ENCODE results near the gene COL5A1. TPM values are rescaled to one million over a fixed set of nuclear protein-coding genes. Genes with fewer than 3 reads are reported as not detected.

COL5A1 gene
- total RNA-seq, 4 donors from 2014 or later, result 7.1 to 69.3 (median 16.1) TPM

GRCh38 chr9:134593286-134594077 lies 48.1 kb upstream of the COL5A1 start:
- H3K27ac ChIP-seq, result no peak overlapping the region

GRCh38 chr9:134594078-134594941 lies 47.3 kb upstream of the COL5A1 start:
- H3K27ac ChIP-seq, result no peak overlapping the region
- no peaks in the 10 kb centered on the region for H3K4me1 ChIP-seq
- 85% methylated on average over 14 of the region's 15 CpGs; no CpG with 5 or more reads in 1 of the 2 donors for WGBS, 2 donors (ENCODE audit: low coverage in 1 of 2)
- H3K9me3 ChIP-seq, result no peaks in the 10 kb centered on the region
- DNase-seq, result no peak
- no peak for TF ChIP-seq POLR2A (IDR thresholded peaks at IDR 0.05)
- TF ChIP-seq POLR2AphosphoS5 (IDR thresholded peaks at IDR 0.05), result no peak
- no peak for TF ChIP-seq CTCF (IDR thresholded peaks at IDR 0.05)
- TF ChIP-seq EP300 (IDR thresholded peaks at IDR 0.05; ENCODE audit: low read depth), result no peak
- no peak overlapping the region for H3K4me3 ChIP-seq
- no peaks in the 10 kb centered on the region for H3K27me3 ChIP-seq
- intact Hi-C loops (cut with DNase I; ENCODE audit: low total_unique reads), result no loop called here
- in situ Hi-C loops (cut with MboI; ENCODE audit: low pct_ligation_motif_present in 1 of 4, low pct_unique_long_range_greater_than_20kb in 1 of 4, low sequenced_read_pairs in 3 of 4), result no loop called here
- H3K36me3 ChIP-seq, result no peaks in the 10 kb centered on the region

More at GRCh38 chr9:134593286-134594077, 48.1 kb upstream of the COL5A1 start:
- in situ Hi-C loops (cut with MboI; ENCODE audit: low pct_ligation_motif_present in 1 of 4, low pct_unique_long_range_greater_than_20kb in 1 of 4, low sequenced_read_pairs in 3 of 4) (no loop called here), intact Hi-C loops (cut with DNase I; ENCODE audit: low total_unique reads) (no loop called here)
- H3K9me3 ChIP-seq, result no peaks in the 10 kb centered on the region
- no peaks in the 10 kb centered on the region for H3K4me1 ChIP-seq
- H3K36me3 ChIP-seq, result no peaks in the 10 kb centered on the region
- TF ChIP-seq EP300 (IDR thresholded peaks at IDR 0.05; ENCODE audit: low read depth), result no peak
- no peak for TF ChIP-seq CTCF (IDR thresholded peaks at IDR 0.05)
- TF ChIP-seq POLR2A (IDR thresholded peaks at IDR 0.05), result no peak
- WGBS, 2 donors (ENCODE audit: low coverage in 1 of 2), result 78 to 79% methylated on average over 11 to 25 of the region's 25 CpGs
- no peaks in the 10 kb centered on the region for H3K27me3 ChIP-seq
- no peak for DNase-seq
- H3K4me3 ChIP-seq, result no peak overlapping the region

- no peaks in the 10 kb centered on the region for H3K36me3 ChIP-seq
- H3K27me3 ChIP-seq, result no peaks in the 10 kb centered on the region
- intact Hi-C loops (cut with DNase I; ENCODE audit: low total_unique reads), result no loop called here
- no peak overlapping the region for H3K4me3 ChIP-seq
- no peak overlapping the region for H3K27ac ChIP-seq
- DNase-seq, result no peak
- H3K9me3 ChIP-seq, result no peaks in the 10 kb centered on the region
- H3K4me1 ChIP-seq, result no peaks in the 10 kb centered on the region
- in situ Hi-C loops (cut with MboI; ENCODE audit: low pct_ligation_motif_present in 1 of 4, low pct_unique_long_range_greater_than_20kb in 1 of 4, low sequenced_read_pairs in 3 of 4), result no loop called here
- TF ChIP-seq CTCF (IDR thresholded peaks at IDR 0.05) (no peak), POLR2A (IDR thresholded peaks at IDR 0.05) (no peak), POLR2AphosphoS5 (IDR thresholded peaks at IDR 0.05) (no peak), EP300 (IDR thresholded peaks at IDR 0.05; ENCODE audit: low read depth) (no peak)
- 95% methylated on average over 9 of the region's 9 CpGs; no CpG with 5 or more reads in 1 of the 2 donors for WGBS, 2 donors (ENCODE audit: low coverage in 1 of 2)
Measured at GRCh38 chr9:134595014-134595413, 46.6 kb upstream of the COL5A1 start.
